Activated T-cell treated with anti-CD3 and anti-CD28 coated beads, Interleukin-2, amount 50 U/mL, for 24 hours (primary cell): ENCODE results near the gene FTSJ3.
"Not testable (repeated sequence)": the region's sequence is repeated elsewhere in the genome, so short reads cannot be mapped to it uniquely, and the experiment has no call there.

ENCODE experiments used
- DNase-seq: peaks from one replicate; pipeline ENCODE4 v3.0.0-alpha.2; 2020
- H3K27ac Mint-ChIP-seq: 2 replicates; pipeline ENCODE4 v1.8.0; 2020; ENCODE audit warnings: mild to moderate bottlenecking, mixed read lengths
- H3K27me3 Mint-ChIP-seq: 2 replicates; pipeline ENCODE4 v1.8.0; 2020; ENCODE audit warnings: mixed read lengths
- H3K36me3 Mint-ChIP-seq: 2 replicates; pipeline ENCODE4 v1.8.0; 2020; ENCODE audit warnings: low read depth, mixed read lengths
- H3K4me1 Mint-ChIP-seq: 2 replicates; pipeline ENCODE4 v1.8.0; 2020; ENCODE audit warnings: low read depth, mixed read lengths
- H3K4me3 Mint-ChIP-seq: 2 replicates; pipeline ENCODE4 v1.8.0; 2020; ENCODE audit warnings: mild to moderate bottlenecking, moderate library complexity, mixed read lengths
- H3K9me3 Mint-ChIP-seq: 2 replicates; pipeline ENCODE4 v1.8.0; 2020; ENCODE audit warnings: mixed read lengths

FTSJ3 gene, protein sequence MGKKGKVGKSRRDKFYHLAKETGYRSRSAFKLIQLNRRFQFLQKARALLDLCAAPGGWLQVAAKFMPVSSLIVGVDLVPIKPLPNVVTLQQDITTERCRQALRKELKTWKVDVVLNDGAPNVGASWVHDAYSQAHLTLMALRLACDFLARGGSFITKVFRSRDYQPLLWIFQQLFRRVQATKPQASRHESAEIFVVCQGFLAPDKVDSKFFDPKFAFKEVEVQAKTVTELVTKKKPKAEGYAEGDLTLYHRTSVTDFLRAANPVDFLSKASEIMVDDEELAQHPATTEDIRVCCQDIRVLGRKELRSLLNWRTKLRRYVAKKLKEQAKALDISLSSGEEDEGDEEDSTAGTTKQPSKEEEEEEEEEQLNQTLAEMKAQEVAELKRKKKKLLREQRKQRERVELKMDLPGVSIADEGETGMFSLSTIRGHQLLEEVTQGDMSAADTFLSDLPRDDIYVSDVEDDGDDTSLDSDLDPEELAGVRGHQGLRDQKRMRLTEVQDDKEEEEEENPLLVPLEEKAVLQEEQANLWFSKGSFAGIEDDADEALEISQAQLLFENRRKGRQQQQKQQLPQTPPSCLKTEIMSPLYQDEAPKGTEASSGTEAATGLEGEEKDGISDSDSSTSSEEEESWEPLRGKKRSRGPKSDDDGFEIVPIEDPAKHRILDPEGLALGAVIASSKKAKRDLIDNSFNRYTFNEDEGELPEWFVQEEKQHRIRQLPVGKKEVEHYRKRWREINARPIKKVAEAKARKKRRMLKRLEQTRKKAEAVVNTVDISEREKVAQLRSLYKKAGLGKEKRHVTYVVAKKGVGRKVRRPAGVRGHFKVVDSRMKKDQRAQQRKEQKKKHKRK

DNA sequence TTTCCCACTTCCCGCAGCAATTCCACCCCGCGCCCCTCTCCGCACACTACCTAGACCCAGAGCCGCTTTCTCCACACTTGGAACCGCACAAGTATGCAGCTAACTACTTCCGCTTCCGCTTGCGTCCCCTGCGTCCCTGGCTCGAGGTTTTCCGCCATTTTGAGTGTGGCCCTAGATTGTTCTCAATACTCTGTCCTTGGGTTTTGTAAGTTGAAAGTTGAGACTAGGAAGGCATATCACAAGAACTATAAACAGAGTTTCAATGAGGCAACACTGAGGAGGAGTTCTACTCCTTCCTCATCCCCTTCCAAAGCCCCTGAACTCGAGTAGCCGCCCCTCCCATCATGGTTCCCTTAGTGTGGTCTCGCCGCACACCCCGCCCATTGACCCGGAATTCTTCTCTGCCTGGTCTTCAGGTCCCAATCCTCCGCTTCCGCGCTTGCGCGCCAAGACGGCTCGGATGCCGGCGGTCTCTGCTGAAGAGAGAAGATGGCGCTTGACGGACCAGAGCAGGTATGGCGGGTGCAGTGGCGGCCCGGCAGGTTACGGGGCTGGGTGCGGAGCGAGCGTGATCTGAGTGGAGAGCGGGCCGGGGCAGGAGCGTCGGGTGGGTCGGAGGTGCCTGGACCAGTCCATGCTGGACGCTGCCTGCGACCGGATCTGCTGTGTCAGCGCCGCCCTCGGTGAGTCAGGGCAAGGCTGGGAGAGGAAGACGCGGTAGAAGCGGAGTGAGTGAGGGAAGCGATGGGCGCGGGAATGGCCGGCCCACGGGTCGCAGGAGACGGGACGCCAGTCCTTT lies at the start of gene FTSJ3, which contains the start of gene PSMC5:
Gene FTSJ3 (minus strand): TSS at position 662 of the 799 bp plus-strand sequence. CDS start 761 bp downstream, outside the sequence.
Gene PSMC5 (plus strand): TSS at position 430 of the 799 bp plus-strand sequence. CDS start 60 bp downstream, at position 490.
- peaks cover 100% of the 10 kb centered on the region for H3K36me3 Mint-ChIP-seq
- H3K4me1 Mint-ChIP-seq, result peaks cover 80% of the 10 kb centered on the region

DNA sequence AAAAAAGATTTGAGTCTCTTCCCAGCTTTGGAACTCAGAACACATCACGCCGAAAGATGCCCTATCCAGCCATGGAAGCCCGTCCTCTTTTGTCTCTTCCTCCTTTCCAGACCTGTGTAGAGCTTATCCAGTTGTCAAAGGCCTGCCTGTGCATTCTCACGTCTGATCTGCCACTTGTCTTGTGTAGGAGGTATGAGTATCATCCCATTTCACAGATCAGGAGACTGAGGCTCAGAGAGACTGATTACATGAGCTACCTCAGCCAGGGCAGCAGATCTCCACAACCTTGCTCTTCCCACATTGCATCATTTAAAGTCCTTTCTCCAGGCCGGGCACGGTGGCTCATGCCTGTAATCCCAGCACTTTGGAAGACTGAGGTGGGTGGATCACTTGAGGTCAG lies 47.2 kb upstream of the FTSJ3 start:
- H3K4me1 Mint-ChIP-seq, H3K9me3 Mint-ChIP-seq, H3K27ac Mint-ChIP-seq, H3K27me3 Mint-ChIP-seq, DNase-seq, H3K4me3 Mint-ChIP-seq, H3K36me3 Mint-ChIP-seq: not testable (repeated sequence)

More for the DNA sequence above, at the start of gene FTSJ3, which contains the start of gene PSMC5:
- Mint-ChIP-seq H3K4me3 (peak within 1 kb of the TSS; percentile 96), H3K27me3 (no peaks in the 10 kb centered on the region), H3K27ac (peak within 1 kb of the TSS; percentile 100), H3K9me3 (no peaks in the 10 kb centered on the region)
- DNase-seq, result peak; percentile 94

DNA sequence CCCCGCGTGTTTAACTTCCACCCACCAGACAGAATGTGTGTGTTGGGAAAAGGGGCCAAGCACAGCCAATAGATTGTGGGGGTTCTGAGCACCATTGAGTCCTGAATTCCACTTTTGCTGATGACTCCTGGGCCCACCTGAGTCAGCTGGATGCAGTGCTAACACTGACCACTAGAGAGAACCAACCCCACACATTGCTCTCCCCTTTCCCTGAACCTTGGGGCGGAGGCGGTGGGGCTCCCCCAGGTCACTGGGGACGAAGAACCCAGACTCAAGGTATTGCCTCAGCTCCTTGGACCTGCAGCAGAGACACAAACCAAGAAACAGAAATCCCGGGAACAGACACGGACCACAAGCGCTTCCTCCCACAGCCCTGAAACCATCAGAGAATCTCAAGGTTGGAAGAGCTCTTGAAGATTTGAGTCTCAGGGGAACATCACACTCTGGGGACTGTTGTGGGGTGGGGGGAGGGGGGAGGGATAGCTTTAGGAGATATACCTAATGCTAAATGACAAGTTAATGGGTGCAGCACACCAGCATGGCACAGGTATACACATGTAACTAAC lies 46.7 kb upstream of the FTSJ3 start:
- not testable (repeated sequence) for H3K27me3 Mint-ChIP-seq, H3K4me1 Mint-ChIP-seq, H3K36me3 Mint-ChIP-seq, H3K9me3 Mint-ChIP-seq, H3K27ac Mint-ChIP-seq, H3K4me3 Mint-ChIP-seq, DNase-seq

DNA sequence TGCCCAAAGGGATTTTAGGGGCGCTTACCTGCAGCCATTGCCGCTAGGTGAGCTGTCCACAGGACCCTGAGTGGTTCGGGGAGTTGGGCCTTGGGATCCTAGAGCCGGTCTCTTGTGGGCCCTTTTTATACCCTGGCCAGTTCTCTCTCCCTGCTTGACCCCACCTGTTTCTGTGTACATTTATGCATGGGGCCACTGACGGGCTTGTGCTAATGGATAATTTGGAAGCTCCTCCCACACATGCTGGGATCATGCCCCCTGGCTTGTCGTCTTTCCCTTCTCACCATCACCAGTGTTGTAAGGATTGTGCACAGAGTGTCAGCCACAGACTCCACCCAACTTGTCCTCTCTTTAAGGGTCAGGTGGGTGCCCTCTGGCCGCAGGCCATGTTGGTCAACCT lies 46.1 kb upstream of the FTSJ3 start, which contains the start of gene CSH2:
Gene CSH2 (minus strand): TSS at position 101 of the 400 bp plus-strand sequence. CDS start 63 bp downstream, at position 38.
- H3K27me3 Mint-ChIP-seq, H3K9me3 Mint-ChIP-seq, H3K4me3 Mint-ChIP-seq, DNase-seq, H3K4me1 Mint-ChIP-seq, H3K36me3 Mint-ChIP-seq, H3K27ac Mint-ChIP-seq: not testable (repeated sequence)

DNA sequence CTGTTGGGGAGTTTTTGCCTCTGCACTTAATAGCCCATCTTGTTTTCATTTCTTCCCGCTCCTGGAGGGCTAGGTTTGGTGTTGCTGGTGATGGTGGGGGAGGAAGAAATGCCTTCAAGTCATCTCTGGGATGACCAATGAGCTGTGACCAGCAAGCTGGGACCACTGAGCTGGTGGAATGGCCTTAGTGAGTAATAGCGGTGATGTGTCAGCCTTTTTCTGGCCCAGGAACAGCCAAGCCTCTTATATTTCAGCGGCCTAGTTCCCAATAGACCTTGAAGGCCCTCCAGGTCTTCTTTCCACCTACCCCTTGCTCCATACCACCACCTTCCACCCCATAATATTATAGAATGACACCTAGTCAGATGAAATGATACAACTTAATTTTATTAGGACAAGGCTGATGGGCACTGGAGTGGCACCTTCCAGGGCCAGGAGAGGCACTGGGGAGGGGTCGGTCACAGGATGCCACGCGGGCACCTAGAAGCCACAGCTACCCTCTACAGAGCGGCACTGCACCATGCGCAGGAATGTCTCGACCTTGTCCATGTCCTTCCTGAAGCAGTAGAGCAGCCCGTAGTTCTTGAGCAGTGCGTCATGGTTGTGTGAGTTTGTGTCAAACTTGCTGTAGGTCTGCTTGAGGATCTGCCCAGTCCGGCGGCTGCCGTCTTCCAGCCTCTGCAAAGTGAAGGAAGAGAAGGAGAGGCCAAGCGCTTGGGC lies 44.3 kb upstream of the FTSJ3 start:
- DNase-seq, H3K4me3 Mint-ChIP-seq, H3K9me3 Mint-ChIP-seq, H3K4me1 Mint-ChIP-seq, H3K27me3 Mint-ChIP-seq, H3K36me3 Mint-ChIP-seq, H3K27ac Mint-ChIP-seq: not testable (repeated sequence)

DNA sequence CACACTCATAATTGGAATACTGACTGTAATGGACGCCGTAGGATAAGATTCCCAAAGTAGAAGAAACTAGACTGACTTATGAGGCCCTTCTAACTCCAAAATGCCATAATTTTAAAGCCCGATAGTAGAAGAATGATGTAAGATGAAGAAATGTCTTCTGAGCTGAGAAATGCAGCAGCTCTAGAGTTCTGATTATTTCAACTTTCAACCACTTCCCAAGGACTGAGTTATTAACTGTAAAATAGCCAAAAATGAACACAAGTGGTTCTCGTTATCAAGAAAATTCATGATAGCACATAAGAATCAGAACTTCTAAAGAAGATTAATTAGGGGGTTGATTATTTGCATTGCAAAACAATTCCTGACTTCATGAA lies 42.8 kb upstream of the FTSJ3 start:
- not testable (repeated sequence) for DNase-seq, H3K27ac Mint-ChIP-seq, H3K27me3 Mint-ChIP-seq, H3K9me3 Mint-ChIP-seq, H3K4me3 Mint-ChIP-seq, H3K4me1 Mint-ChIP-seq, H3K36me3 Mint-ChIP-seq

DNA sequence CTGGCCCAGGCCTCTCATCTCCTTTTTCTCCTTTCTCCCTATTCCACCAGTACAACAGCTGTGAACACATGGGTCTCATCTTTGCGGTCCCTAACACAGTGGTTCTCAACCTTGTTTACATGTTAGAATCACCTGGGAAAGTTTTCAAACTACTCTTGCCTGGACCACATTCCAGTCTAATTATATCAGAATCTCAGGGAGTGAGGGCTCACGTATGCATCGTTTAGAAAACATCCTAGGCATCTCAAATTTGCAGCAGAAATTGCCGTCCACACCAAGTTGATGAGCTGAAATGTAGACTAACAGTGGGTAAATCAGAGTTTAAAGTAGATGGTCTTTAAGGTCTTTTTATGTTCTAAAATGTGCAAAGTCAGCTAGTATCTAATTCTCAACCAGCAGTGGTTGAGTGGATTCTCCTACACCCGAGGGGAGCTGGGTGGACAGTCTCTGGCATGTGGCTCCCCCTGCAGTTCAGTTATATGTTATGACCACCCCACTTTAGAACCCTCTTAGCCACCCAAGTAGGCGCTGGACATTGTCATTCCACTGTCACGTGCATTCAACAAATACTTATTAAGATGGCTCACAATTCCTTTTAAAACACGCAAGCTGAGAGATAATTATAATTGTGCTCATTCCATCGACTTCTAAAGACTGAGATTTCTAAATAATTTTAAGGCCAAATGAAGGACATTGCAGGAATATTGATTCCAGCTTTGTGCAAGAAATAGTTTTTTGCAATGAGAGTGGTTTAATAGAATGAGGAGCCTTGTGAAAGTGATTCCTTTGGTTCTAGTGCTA lies 42.2 kb upstream of the FTSJ3 start:
- H3K27ac Mint-ChIP-seq, H3K4me1 Mint-ChIP-seq, DNase-seq, H3K4me3 Mint-ChIP-seq, H3K27me3 Mint-ChIP-seq, H3K36me3 Mint-ChIP-seq, H3K9me3 Mint-ChIP-seq: not testable (repeated sequence)

DNA sequence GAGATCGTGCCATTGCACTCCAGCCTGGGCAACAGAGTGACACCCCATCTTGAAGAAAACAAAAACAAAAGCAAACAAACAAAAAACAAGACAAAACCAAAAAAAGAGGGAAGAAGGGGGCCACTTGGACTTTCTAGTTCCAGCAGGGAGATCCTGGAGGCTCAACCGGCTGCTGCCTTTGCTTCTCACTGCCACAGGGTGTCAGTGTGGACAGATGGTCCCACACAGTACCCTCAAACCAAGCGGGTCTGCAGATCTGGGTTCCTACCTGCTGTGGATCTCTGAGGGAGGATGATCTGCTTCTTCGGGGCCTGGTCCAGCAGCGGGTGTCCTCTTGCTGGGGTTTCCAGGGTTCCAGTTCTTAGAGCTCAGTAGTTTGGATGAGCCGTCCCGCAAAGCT lies 39.2 kb upstream of the FTSJ3 start:
- H3K4me3 Mint-ChIP-seq, H3K27ac Mint-ChIP-seq, H3K36me3 Mint-ChIP-seq, H3K27me3 Mint-ChIP-seq, H3K9me3 Mint-ChIP-seq, H3K4me1 Mint-ChIP-seq, DNase-seq: not testable (repeated sequence)

DNA sequence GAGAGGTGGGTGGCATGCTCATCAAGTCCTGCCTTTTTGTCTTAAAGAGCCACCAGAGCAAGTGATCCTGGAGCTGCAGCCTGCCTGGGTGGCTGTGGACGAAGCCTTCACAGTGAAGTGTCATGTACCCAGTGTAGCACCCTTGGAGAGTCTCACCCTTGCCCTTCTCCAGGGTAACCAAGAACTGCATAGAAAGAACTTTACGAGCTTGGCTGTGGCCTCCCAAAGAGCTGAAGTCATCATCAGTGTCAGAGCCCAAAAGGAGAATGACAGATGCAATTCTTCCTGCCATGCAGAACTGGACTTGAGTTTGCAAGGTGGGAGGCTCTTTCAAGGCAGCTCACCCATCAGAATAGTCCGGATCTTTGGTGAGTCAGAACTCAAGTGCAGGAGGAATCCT lies 31.8 kb upstream of the FTSJ3 start:
- Mint-ChIP-seq H3K27ac (no peak overlapping the region), H3K36me3 (no peaks in the 10 kb centered on the region), H3K4me1 (no peaks in the 10 kb centered on the region)

DNA sequence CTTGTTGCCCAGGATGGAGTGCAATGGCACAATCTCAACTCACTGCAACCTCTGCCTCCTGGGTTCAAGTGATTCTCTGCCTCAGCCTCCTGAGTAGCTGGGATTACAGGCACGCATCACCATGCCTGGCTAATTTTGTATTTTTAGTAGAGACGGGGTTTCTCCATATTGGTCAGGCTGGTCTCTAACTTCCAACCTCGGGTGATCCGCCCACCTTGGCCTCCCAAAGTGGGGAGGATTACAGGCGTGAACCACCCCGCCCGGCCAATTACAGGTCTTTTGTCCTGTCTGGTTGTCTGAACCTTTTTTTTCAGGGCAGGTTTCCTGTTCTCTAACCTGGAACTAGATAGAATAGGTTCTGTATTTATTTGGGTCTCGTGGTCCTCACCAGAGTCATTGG lies 29.0 kb upstream of the FTSJ3 start:
- H3K27me3 Mint-ChIP-seq, DNase-seq, H3K27ac Mint-ChIP-seq, H3K36me3 Mint-ChIP-seq, H3K4me3 Mint-ChIP-seq, H3K4me1 Mint-ChIP-seq, H3K9me3 Mint-ChIP-seq: not testable (repeated sequence)

More for the DNA sequence above, 31.8 kb upstream of the FTSJ3 start:
- Mint-ChIP-seq H3K9me3 (no peaks in the 10 kb centered on the region), H3K27me3 (no peaks in the 10 kb centered on the region), H3K4me3 (no peak overlapping the region)
- DNase-seq, result no peak

DNA sequence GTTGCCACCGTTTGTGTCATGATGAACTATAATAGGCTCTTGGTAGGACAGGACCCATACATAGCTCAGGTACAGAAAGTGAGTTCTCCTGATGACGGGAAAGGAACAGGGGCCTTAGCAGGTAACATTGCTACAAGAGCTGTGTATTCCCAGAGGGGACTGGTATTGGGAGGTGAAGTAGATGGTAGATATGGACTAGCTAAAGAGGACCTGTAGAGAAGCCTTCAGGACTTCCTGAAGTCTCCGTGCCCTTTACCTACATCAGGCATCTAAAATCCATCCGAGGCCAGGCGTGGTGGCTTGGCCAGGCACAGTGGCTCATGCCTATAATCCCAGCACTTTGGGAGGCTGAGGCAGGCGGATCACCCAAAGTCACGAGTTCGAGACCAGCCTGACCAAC lies 27.7 kb upstream of the FTSJ3 start:
- H3K4me3 Mint-ChIP-seq, result no peak overlapping the region
- H3K27me3 Mint-ChIP-seq, result no peaks in the 10 kb centered on the region
- DNase-seq, result no peak
- H3K27ac Mint-ChIP-seq, result no peak overlapping the region
- H3K4me1 Mint-ChIP-seq, result no peaks in the 10 kb centered on the region
- no peaks in the 10 kb centered on the region for H3K36me3 Mint-ChIP-seq
- H3K9me3 Mint-ChIP-seq, result no peaks in the 10 kb centered on the region

DNA sequence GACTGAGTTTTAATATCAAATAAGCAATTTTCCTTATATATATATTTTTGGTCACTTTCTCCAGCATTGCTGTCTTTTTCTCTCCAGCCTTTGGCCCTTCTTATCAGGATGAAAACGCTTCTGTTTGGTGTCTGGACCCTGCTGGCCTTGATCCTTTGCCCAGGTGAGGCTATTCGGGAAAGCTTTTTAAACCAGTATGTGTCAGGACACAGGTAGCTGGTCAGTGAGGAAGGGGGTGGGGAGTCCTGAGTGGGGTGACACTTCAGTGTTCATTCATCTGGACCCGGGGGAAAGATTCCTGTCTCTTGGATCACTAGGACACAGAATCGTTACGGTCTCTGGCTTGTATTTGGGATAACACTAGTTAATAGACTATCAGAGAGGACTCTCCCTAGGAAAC lies 27.2 kb upstream of the FTSJ3 start:
- DNase-seq, result no peak
- H3K9me3 Mint-ChIP-seq, result no peaks in the 10 kb centered on the region
- no peak overlapping the region for H3K27ac Mint-ChIP-seq
- no peak overlapping the region for H3K4me3 Mint-ChIP-seq
- H3K27me3 Mint-ChIP-seq, result no peaks in the 10 kb centered on the region
- no peaks in the 10 kb centered on the region for H3K36me3 Mint-ChIP-seq
- peaks cover under 1% of the 10 kb centered on the region for H3K4me1 Mint-ChIP-seq

DNA sequence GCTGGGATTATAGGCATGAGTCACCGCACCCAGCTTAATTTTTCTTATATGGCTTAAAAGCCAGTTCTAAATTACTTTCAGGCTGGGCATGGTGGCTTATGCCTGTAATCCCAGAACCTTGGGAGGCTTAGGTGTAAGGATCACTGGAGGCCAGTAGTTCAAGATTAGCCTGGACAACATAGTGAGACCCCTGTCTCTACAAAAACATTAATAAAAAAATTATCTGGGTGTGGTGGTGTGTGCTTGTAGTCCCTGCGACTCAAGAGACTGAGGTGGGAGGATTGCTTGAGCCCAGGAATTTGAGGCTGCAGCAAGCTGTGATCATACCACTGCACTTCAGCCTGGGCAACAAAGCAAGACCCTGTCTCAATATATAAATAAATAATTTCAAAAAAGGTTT lies 25.8 kb upstream of the FTSJ3 start:
- peaks cover 12% of the 10 kb centered on the region for H3K4me1 Mint-ChIP-seq
- no peaks in the 10 kb centered on the region for H3K27me3 Mint-ChIP-seq
- peaks cover 4% of the 10 kb centered on the region for H3K9me3 Mint-ChIP-seq
- no peak for DNase-seq
- H3K36me3 Mint-ChIP-seq, result no peaks in the 10 kb centered on the region
- no peak overlapping the region for H3K27ac Mint-ChIP-seq
- no peak overlapping the region for H3K4me3 Mint-ChIP-seq
